NCI-H2029 (cell line): Measurements from ENCODE around the gene ECHS1.
A peak's percentile ranks its signal among the peaks of the same experiment; 100 is the strongest.
"Not testable (repeated sequence)": the region's sequence is repeated elsewhere in the genome, so short reads cannot be mapped to it uniquely, and the experiment has no call there.

Source experiments
- DNase-seq: peaks from one replicate; lab custom pipeline; 2025; lab: John Stamatoyannopoulos, UW

The ECHS1 gene

GRCh38 chr10:133324857-133325260 is 48.3 kb downstream of the ECHS1 start:
- DNase-seq: no peak

DNA sequence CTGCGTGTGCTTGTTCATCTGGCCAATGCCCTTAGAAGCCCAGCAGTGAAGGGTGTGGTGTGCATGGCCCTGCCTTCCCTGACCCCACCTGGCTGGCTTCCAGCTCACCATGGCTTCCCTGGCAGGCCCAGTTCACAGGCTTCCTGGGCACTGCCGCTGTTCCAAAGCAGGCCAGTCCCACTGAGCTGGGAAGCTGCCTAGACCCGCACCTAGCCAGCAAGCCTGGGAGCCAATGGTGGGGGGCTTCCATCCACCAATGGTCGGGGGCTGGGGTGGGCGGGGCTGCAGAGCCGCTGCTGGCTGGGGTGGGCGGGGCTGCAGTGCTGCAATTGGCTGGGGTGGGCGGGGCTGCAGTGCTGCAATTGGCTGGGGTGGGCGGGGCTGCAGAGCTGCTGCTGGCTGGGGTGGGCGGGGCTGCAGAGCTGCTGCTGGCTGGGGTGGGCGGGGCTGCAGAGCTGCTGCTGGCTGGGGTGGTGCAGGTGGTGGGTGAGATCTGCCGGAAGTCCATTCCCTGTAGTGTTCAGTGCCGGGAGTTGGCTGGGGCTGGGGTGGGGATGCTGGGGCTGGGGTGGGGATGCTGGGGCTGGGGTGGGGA is 48.9 kb downstream of the ECHS1 start:
- DNase-seq: peak; percentile 40

GRCh38 chr10:133322064-133322709 is 51.0 kb downstream of the ECHS1 start:
- DNase-seq: not testable (repeated sequence)

GRCh38 chr10:133320852-133321422 is 52.2 kb downstream of the ECHS1 start:
- not testable (repeated sequence) for DNase-seq

GRCh38 chr10:133318494-133319127 is 54.5 kb downstream of the ECHS1 start:
- DNase-seq: peak; percentile 14

GRCh38 chr10:133316732-133317131 is 56.4 kb downstream of the ECHS1 start:
- DNase-seq: no peak

- no peak for DNase-seq
These were observed 56.9 kb downstream of the ECHS1 start for GRCh38 chr10:133316266-133316665.

DNA sequence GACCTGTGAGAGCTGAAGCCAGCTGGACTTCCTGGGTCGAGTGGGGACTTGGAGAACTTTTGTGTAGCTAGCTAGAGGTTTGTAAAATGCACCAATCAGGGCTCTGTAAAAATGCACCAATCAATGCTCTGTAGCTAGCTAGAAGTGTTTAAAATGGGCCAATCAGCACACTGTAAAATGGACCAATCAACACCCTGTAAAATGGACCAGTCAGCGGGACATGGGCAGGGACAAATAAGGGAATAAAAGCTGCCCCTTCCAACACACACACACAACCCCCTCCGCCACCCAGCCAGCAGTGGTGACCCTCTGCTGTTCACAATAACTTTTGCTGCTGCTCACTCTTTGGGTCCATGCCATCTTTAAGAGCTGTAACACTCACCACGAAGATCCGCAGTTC is 57.3 kb downstream of the ECHS1 start:
- DNase-seq: no peak

DNA sequence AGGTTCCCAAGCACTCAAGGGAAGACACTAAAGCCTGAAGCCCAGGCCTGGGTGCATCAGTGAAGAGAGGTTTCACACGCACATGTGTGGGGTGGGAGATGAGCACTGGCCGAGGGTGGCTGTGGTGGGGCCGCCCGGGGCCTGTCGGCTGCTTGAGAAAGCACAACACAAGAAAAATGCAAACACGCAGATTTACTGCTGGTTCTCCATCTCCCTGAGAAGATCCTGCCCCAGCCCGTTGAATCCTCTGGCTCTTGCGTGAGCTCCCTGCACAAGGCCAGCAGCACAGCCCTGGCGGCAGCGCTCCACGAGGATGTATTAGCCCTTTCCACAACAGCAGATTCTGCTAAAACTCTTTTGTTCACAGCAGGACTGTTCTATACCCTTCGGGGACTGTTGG is 58.2 kb downstream of the ECHS1 start:
- no peak for DNase-seq

GRCh38 chr10:133313192-133313591 is 60.0 kb downstream of the ECHS1 start:
- no peak for DNase-seq

DNA sequence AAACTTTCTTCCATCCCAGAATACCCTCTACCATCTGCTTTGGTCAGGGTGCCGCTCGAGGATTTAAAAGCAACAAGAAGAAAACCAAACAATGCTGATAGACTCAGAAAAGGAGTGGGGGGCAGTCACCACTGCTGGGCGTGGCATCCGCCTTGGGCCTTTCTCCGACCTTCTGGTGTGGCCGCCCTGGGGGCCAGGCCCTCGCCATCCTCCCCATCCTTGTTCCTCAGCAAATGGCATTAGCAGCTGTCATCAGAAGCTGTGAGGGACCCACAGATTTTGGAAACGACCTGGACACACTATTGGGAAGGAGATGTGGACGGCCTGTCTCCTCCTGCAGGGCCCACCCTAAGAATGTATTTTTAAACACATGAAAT is 60.4 kb downstream of the ECHS1 start:
- no peak for DNase-seq
